A673 (cell line): ENCODE data around the gene MIER3. TPM values are rescaled to one million over a fixed set of nuclear protein-coding genes. Genes with fewer than 3 reads are reported as not detected.

Experiments used
- BruUV-seq: library from RNA; stranded (reverse); fragments of 400-500 nt; replicated peaks from 2 replicates; lab custom pipeline; 2021; lab: Mats Ljungman, UMichigan
- CTCF ChIA-PET: fragments of 300-600 bp; sonication (Branson Sonifier 250); formaldehyde crosslinking; loops from one replicate; lab custom pipeline; 2022; ENCODE audit warnings: antibody characterized with exemption; lab: Charles Lee
- POLR2A ChIA-PET: fragments of 300-600 bp; sonication (Branson Sonifier 250); formaldehyde crosslinking; loops from one replicate; lab custom pipeline; 2022; ENCODE audit warnings: antibody characterized with exemption; ENCODE audit not compliant: low non-redundant PET; lab: Charles Lee
- DNase-seq: peaks from one replicate; pipeline ENCODE4 v3.0.0-alpha.2; 2015; ENCODE audit warnings: low spot score
- H3K27ac ChIP-seq: fragments of 200-600 bp; sonication (generic); 2 replicates; pipeline ENCODE4 v1.5.1; 2016; ENCODE audit warnings: mixed run types, low read depth, mild to moderate bottlenecking, mixed read lengths, antibody characterized with exemption, low read length; ENCODE audit not compliant: poor library complexity, severe bottlenecking
- H3K27me3 ChIP-seq: fragments of 200-600 bp; sonication (generic); replicated peaks from 2 replicates; pipeline ENCODE4 v1.6.1; 2017; ENCODE audit warnings: mixed run types, low read depth, mild to moderate bottlenecking, mixed read lengths, antibody characterized with exemption, low read length; ENCODE audit not compliant: insufficient read depth, poor library complexity
- H3K36me3 ChIP-seq: fragments of 200-600 bp; sonication (generic); 2 replicates; pipeline ENCODE4 v1.6.1; 2016; ENCODE audit warnings: mixed run types, mild to moderate bottlenecking, mixed read lengths, antibody characterized with exemption, low read length; ENCODE audit not compliant: insufficient read depth, poor library complexity, severe bottlenecking
- H3K4me1 ChIP-seq: fragments of 200-600 bp; sonication (generic); 2 replicates; pipeline ENCODE4 v1.6.1; 2017; ENCODE audit warnings: mixed run types, mild to moderate bottlenecking, mixed read lengths, antibody characterized with exemption, low read length; ENCODE audit not compliant: insufficient read depth, poor library complexity, severe bottlenecking
- H3K4me3 ChIP-seq: fragments of 200-600 bp; sonication (generic); 2 replicates; pipeline ENCODE4 v1.5.1; 2016; ENCODE audit warnings: low read depth, mixed run types, mild to moderate bottlenecking, mixed read lengths, low read length; ENCODE audit not compliant: poor library complexity, severe bottlenecking
- H3K9me3 ChIP-seq: fragments of 200-600 bp; sonication (generic); 2 replicates; pipeline ENCODE4 v1.6.1; 2016; ENCODE audit warnings: mixed run types, low read depth, mild to moderate bottlenecking, mixed read lengths, antibody characterized with exemption, low read length; ENCODE audit not compliant: poor library complexity, severe bottlenecking
- CTCF ChIP-seq: fragments of 300-800, 200-600 bp; sonication (generic); conservative IDR thresholded peaks from 2 replicates; pipeline ENCODE4 v1.5.1; 2017; ENCODE audit warnings: low read depth, mild to moderate bottlenecking, antibody characterized with exemption, low read length, moderate library complexity, mixed read lengths
- EZH2 ChIP-seq: fragments of 200-600 bp; sonication (generic); IDR thresholded peaks from 2 replicates; pipeline ENCODE4 v1.6.1; 2017; ENCODE audit warnings: borderline replicate concordance, low read depth, mild to moderate bottlenecking, mixed read lengths, antibody characterized with exemption, low read length; ENCODE audit not compliant: poor library complexity, severe bottlenecking
- intact Hi-C: fragments of 100-400 bp; cut with micrococcal nuclease; formaldehyde crosslinking; loops from one replicate; pipeline ENCODE4 v1.10.0; 2022; ENCODE audit not compliant: unreplicated experiment
- total RNA-seq: library from RNA; stranded (reverse); gene quantifications from 2 replicates; pipeline ENCODE4 v1.2.3, GENCODE V29; 2021

Gene MIER3
- total RNA-seq, 1 experiment from 2014 or later = 26.2 TPM

- Histone ChIP-seq H3K4me3 (peak overlapping the region; percentile 60), H3K4me1 (no peaks in the 10 kb centered on the region), H3K36me3 (no peaks in the 10 kb centered on the region), H3K27ac (peak overlapping the region; percentile 89), H3K27me3 (no peaks in the 10 kb centered on the region), H3K9me3 (no peaks in the 10 kb centered on the region)
- DNase-seq = peak; percentile 30
- BruUV-seq = TSS peak; percentile 84
- ChIA-PET CTCF (no interaction called here), POLR2A (no interaction called here)
- TF ChIP-seq EZH2 (no peak), CTCF (no peak)
- intact Hi-C loops = loop anchor here (2.0 to 5.0 kb wide), 2 partner anchors 37 to 262 kb away; no protein-coding TSS in a partner anchor
Measured at GRCh38 chr5:56910210-56910965, 41.5 kb downstream of the MIER3 start.

- peak within 1 kb of the TSS; percentile 60 for H3K4me3 ChIP-seq
- ChIA-PET CTCF (no interaction called here), POLR2A (interaction anchor here (0.6 kb wide), 1 partner anchor 1676 kb away, joined by 4 read pairs; no protein-coding TSS in a partner anchor)
- H3K27ac ChIP-seq = peak within 1 kb of the TSS; percentile 89
- DNase-seq = peak; percentile 98
- H3K36me3 ChIP-seq = no peaks in the 10 kb centered on the region
- no peaks in the 10 kb centered on the region for H3K9me3 ChIP-seq
- intact Hi-C loops = loop anchor here (2.0 to 10.0 kb wide), 6 partner anchors 38 to 1553 kb away; partner anchors contain the start of gene PLK2
- H3K27me3 ChIP-seq = no peaks in the 10 kb centered on the region
- H3K4me1 ChIP-seq = no peaks in the 10 kb centered on the region
- TF ChIP-seq EZH2 (no peak), CTCF (no peak)
- BruUV-seq = no TSS peak
Measured at GRCh38 chr5:56909294-56910209, 42.4 kb downstream of the MIER3 start, which contains the start of gene SETD9. Gene SETD9, plus strand, starts transcription at chr5:56909596. Its CDS starts 50 bp downstream, at chr5:56909646.

- H3K4me3 ChIP-seq = peak overlapping the region; percentile 60
- DNase-seq = no peak
- no peaks in the 10 kb centered on the region for H3K36me3 ChIP-seq
- BruUV-seq = no TSS peak
- H3K9me3 ChIP-seq = no peaks in the 10 kb centered on the region
- H3K27me3 ChIP-seq = no peaks in the 10 kb centered on the region
- no peaks in the 10 kb centered on the region for H3K4me1 ChIP-seq
- intact Hi-C loops = loop anchor here (2.0 to 10.0 kb wide), 4 partner anchors 230 to 1553 kb away; partner anchors contain the start of gene PLK2
- H3K27ac ChIP-seq = peak overlapping the region; percentile 86
- TF ChIP-seq EZH2 (no peak), CTCF (no peak)
- ChIA-PET POLR2A (interaction anchor here (0.6 kb wide), 1 partner anchor 1675 kb away, joined by 4 read pairs; no protein-coding TSS in a partner anchor), CTCF (no interaction called here)
Measured at GRCh38 chr5:56908942-56909293, 43.0 kb downstream of the MIER3 start.
